Activated CD8-positive, alpha-beta memory T cell treated with anti-CD3 and anti-CD28 coated beads for 48 hours (primary cell): Measurements from ENCODE around the gene HSPA1L.

Experiments used
- DNase-seq, 3 experiments: peaks; one replicate each; pipeline ENCODE4 v3.0.0-alpha.2; 2020; ENCODE audit warnings: low read depth in 2 of 3, low spot score in 2 of 3

The HSPA1L gene

DNA sequence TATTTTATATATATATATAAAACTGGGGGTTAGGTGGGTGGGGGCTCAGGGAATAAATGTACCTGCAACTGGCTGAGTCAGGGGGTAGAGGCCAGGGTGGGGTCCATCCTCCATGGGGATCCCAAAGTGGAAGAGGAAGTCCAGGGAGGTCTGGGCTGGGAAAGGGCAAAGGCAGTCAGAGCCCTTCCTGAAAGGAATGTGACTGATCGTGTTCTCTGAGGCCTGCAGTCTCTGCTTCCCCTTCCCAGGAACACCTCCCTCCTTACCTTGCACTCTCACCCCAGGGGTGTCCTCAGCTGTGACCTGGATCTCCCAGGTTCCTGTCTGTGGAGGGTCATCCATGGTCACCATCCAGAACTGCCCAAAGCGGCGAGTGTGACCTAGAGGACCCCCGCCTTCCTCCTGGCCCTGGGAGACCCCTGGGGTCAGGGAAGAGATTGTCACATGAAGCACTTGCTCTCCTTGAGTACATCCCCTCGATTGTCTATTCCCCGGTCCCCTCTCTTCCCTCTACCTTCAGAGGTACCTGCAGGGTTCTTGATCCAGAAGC is 47.9 kb downstream of the HSPA1L start:
- no peak for DNase-seq

DNA sequence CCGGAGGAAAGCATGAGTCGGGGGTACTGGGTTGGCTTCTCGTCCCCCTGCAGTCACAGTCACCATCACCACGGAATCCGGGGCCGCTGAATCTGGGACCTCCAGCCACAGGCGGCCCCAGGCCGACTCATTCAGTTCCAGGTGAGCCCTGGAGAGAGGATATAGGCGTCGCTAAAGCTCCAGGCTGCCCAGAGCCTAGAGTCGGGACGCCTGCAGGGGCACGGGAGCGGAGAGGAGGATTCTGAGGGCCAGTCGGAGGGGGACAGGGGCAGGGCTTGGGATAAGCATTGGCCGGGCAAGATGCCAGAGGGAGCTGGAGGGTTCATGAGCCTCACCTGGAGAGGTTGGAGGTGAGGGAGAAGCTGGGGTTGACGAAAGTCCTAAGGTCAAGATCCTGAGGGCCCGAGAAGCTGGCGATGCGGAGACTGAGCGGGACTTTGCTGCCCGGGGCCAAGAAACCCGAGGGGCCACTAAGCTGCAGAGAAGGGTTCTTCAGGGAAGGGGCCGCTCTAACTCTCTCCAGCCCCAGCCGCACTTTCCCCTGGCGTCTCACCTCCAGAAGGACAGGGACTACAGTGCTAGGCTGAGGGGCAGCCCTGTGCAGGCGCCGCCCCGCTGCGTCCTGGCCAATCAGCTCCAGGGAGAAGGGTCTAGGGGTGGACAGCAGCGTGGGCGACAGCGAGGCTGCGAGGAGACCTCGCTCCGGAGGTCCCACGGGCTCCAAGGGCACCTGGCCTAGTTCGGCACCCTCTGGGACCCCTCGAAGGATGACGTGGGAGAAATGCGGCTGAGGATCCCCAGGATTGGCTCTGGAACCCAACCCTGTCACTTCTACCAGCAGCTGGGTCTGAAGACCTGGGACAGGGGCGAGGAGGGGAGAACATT is 48.9 kb downstream of the HSPA1L start:
- no peak for DNase-seq

DNA sequence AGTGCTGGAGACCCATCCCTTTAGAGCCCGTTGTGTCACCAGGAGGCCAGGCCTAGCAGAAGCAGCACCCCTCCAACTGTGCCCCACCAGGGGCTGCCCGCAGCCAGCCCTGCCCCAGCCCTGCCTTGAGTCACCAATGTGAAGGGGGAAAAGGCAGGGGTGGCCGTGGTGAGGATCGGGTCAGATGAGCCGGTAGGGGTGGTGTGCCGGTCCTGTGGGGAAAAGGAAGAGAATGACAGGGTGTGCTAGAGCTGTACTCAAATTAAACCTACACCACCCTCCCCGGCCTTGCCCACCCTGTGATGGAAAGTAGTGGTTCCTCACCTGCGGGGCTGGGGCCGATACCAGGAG is 49.5 kb downstream of the HSPA1L start:
- no peak for DNase-seq

DNA sequence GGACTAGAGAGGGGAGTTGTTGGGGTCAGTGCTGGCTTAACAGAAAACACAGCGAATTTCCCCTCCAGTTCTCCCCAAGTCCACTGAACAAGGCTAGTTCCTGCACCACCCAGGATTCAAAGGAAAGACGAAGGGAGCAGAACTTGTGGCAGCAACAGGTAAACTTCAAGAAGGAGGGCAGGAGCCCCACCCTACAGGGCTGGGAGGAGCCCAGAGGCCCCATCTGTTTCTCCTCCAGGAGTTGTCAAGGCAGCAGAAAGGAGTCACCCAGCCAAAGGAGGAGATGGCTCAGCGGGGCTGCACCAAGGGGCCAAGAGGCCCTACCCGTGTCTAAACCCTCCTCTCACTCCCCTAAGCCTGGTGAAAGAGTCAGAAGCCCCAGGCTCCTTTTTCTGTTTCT is 50.9 kb downstream of the HSPA1L start:
- DNase-seq = no peak

DNA sequence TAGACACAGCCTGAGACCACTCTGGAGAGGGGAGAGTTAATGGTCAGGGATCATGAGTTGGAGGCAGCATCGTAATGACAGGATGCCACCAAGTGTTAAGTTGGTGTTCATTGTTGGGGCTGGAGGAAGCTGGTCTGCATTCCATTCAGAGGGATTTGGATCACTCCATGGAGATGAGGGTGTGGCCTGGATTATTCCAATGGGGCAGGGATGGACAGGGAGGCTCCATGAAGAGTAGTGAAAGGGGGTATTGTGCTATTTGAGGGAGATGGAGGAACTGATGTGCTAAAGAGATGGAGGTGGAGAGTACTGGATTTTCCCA is 51.5 kb downstream of the HSPA1L start:
- no peak for DNase-seq

DNA sequence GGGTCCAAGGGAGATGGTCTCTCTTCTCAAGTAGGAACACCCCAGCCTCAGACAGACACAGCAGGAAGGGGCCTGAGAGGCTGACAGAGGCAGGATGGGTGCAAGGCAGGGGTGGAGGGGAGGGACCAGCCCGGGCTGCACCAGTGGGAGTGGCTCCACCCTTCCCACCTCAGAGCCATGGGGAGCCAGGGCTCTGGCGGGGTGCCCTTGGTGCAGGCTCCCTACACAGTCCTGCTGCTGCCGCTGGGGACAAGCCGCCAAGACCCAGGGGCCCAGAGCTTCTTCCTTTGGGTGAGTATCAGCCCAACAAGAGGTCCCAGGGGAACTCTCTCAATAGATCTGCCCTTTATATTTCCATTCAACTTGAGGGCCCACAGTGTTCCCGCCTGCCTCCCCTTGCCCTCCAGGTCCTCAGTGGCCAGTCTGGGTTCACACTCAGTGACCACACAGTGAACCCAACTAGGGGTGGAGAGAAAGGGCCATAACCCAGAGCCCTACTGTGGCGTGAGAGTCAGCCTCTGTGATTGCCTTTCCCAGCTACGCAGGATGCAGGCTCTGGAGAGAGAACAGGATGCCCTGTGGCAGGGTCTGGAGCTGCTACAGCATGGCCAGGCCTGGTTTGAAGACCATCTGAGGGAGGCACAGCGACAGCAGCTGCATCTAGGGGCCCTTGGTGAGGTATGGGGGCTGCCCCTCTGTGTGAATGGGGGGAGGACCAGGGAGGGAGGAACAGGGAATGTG is 52.0 kb downstream of the HSPA1L start:
- DNase-seq = no peak

DNA sequence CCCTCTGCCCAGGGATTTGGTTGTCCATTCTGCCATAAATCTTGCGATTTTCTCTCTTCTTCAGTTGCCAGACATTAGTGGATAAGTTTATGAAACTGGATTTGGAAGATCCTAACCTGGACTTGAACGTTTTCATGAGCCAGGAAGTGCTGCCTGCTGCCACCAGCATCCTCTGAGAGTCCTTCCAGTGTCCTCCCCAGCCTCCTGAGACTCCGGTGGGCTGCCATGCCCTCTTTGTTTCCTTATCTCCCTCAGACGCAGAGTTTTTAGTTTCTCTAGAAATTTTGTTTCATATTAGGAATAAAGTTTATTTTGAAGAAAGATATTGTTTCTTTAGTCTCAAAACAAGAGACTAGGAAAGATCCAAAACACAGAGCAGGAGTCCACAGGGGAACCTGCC is 52.7 kb downstream of the HSPA1L start, which contains the start of gene SAPCD1:
SAPCD1 (plus strand) TSS at position 301 of the 400 bp plus-strand sequence. CDS start 399 bp downstream, outside the sequence.
- no peak for DNase-seq

DNA sequence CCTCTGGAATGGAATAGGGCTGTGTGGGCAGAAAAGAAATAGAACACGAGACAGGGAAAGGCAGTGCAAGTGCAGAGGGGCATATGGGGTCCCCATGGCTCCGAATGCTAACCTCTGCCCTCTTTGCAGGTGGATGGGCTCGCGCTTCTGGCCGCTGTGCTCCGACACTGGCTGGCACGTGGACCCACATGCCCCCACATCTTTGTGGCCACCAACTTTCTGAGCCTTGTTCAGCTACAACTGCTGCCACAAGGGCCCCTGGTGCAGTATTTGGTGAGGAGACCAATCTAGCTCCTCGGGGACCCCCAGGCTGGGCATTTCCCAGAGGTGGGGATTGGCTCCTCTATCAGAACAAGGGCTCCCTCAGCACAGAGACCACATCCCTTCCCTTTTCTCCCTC is 53.7 kb downstream of the HSPA1L start:
- no peak for DNase-seq

DNA sequence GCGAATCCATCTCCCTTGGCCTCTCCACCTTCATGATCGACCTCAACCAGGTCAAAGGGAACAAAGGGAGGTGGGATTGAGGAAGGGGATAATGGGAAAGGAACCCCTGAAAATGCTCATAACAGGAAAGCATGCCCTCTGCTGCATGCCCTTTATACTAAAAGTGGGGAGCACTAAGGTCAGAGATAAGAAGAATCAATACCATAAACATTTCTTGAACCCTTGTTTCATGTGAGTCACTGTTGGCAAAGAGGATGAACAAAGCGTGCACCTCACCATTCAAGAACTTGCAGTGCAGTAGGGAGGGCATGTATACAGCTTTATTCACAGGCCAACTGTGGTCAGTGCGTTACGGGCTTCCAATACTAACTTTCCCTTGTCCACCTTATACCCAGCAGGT is 54.3 kb downstream of the HSPA1L start:
- DNase-seq = no peak
